Kidney tubule cell (primary cell): ENCODE measurements around the gene ACTRT3.
A peak's percentile ranks its signal among the peaks of the same experiment; 100 is the strongest.

Experiments used
- DNase-seq: peaks from one replicate; pipeline ENCODE4 v3.0.0-alpha.2; 2018; ENCODE audit warnings: low spot score

Gene ACTRT3

DNA sequence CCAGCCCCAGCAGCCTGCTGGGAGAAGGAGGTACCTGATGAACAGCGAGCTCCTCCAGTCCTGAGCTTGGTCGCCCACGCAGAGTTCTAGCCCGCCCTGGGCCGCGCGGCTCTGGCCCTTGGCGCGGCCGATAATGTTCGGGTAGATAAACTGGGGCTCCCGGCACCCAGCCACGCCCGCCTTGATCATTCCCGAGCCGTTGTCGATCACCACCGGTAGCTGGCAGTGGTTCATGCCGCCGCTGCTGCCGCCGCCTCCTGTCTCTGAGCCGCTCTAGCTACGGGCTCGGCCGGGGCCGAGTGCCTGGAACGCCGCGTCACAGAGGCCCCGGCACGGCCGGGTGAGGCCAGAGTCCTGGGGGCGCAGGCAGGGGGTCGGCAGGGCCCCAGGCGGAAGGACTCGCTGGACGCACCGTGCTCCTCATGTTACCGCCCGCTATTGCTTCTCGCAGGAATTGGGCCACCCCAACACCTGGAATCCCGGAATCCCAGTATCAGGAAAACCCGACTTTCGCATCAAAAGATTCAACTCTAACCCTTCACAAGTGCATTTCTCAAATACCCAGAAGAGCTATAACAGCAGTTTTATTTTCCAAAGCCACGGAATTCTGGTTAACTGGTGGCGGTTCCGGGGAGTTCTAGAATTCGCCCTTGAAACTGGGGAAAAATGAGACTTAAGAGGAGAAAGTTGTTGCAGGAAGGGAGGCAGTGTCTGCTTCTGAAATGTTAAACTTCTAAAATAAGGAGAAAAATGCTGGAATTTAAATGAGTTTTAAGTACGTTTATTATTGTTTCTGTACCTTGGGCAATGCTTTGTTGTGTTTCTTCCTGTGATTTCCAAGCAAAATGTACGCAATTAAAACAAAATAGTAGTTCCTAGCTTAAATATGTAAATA lies at the start of gene ACTRT3:
TSS of gene ACTRT3 (minus strand) at position 275 of the 895 bp plus-strand sequence. CDS start at position 234, 41 bp downstream.
- peak; percentile 75 for DNase-seq

DNA sequence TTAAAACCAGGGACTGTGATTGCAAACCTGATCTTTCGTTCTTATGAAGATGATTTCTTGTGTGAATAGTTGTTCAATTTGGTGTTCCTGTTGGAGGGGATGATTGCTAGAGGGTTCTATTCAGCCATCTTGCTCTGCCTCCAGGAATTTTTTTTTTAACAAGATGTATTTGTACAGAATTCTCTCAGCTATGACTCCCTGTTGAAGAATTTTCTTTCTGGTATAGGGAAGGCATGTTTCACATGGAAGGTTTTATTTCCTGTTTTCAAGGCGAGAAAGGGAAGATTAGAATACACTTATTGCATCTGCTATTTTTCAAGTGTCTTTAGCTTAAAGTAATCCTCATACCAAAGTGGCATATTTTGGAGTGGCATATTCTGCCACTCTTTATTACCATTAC lies 49.0 kb upstream of the ACTRT3 start:
- peak; percentile 72 for DNase-seq

DNA sequence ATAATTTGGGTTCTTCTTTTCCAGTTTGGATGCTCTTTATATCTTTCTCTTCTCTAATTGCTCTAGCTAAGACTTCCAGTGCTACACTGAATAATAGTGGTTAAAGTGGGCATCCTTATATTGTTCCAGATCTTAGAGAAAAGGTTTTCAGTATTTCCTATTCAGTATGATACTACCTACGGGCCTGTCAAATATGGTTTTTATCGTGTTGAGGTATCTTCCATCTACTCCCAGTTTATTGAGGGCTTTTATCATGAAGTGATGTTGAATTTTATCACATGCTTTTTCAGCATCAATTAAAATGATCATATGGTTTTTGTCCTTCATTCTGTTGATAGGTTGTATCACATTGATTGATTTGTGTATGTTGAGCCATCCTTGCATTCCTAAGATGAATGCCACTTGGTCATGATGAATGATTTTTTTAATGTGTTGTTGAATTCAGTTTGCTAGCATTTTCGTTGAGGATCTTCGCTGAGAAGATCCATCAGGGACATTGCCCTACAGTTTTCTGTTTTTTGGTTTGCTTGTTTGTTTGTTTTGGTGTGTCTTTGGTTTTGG lies 46.3 kb upstream of the ACTRT3 start:
- no peak for DNase-seq

DNA sequence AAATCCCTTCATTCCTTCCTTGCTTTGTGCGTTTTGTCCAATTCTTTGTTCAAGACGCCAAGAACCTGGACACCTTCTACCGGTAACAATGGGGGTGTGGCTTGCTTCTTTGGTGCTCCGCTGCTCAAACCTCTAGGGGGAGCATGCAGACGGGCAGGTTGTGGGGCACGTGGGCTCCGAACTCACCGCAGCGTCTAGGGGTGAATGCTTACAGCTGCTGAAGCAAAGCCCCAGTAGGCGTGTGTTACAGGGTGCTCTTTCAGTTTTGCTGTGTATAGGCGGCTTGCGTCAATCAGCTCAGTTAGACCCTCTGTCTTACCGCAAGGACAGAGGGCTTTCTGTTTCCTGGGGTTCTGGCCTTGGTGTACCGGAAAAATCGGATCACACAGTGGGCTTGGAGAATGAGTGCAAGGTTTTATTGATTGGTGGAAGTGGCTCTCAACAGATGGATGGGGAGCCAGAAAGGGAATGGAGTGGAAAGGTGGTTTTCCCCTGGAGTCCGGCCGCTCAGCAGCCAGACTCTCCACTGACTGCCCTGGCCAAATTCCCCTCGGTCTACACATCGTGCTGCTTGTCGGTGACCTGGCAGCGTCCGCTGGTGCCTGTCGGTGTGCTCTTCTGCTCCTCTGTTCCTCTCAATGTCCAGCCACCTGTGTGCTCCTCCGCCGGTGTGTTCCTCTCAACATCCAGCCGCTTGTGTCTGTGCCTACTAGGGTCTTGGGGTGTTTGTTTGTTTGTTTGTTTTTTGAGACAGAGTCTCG lies 44.6 kb upstream of the ACTRT3 start:
- peak; percentile 43 for DNase-seq

- DNase-seq: no peak
Measured at GRCh38 chr3:169813278-169813677, 43.9 kb upstream of the ACTRT3 start.

GRCh38 chr3:169812332-169813235 lies 43.2 kb upstream of the ACTRT3 start, which contains the start of the genes LRRC34 and LRRIQ4:
Gene LRRC34, minus strand, starts transcription at chr3:169812904. Its CDS starts 356 bp downstream, at chr3:169812548.
Gene LRRIQ4, plus strand, starts transcription at chr3:169812870. Its CDS starts 9,052 bp downstream, at chr3:169821922.
- DNase-seq: peak; percentile 86

DNA sequence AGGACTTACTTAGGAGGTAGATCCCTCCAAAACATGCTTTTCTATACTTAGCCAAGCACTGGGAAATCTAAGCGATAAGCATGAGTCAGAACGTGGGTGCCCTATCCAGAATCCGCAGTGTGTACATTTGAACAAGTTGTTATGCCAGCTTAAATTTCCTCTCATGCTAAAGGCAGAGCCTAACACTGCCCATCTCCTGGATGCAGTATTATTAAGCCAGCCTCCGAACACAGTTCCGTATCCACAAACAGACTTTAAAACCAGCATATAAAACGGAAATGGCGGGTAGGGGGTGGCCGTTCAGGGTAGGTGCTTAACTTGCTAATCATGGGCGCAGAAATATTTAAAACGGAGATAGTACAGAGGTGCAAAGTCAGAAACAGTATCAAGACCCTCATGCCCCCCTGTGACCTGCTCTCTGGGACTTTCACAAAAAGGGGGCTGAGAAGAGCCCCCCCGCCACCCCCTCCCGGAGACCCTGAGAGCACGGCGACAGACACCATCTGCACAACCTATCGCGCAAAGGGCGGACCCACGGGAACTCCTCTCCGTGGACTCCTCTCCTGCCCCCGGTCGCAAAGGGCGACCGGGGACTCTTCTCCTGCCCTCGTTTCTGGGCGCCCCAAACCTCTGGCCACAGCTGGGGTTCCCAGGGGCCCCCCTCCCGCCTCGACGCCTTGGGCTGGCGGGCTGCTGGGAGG lies 42.4 kb upstream of the ACTRT3 start:
- DNase-seq: peak; percentile 38

GRCh38 chr3:169809230-169809795 lies 40.0 kb upstream of the ACTRT3 start:
- DNase-seq: no peak

DNA sequence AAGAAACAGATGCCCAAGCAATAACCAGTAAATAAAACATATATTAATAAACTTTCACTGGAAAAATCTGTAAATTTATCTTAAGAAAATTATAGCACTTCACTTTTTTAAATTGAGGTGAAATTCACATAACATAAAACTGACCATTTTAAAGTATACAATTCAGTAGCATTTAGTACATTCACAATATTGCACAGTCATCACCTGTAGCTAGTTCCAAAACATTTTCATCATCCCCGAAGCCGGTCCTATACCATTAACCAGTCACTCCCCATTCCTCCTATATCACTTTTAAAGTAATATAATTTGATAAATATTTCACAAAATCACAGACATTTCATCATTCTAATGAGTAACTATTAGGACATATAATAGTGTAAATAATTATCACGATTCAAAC lies 35.3 kb upstream of the ACTRT3 start:
- DNase-seq: no peak

GRCh38 chr3:169792359-169792758 lies 23.0 kb upstream of the ACTRT3 start:
- DNase-seq: no peak

- peak; percentile 22 for DNase-seq
Measured at GRCh38 chr3:169790687-169791429, 21.5 kb upstream of the ACTRT3 start.

- DNase-seq: no peak
Measured at GRCh38 chr3:169790219-169790618, 20.9 kb upstream of the ACTRT3 start.

DNA sequence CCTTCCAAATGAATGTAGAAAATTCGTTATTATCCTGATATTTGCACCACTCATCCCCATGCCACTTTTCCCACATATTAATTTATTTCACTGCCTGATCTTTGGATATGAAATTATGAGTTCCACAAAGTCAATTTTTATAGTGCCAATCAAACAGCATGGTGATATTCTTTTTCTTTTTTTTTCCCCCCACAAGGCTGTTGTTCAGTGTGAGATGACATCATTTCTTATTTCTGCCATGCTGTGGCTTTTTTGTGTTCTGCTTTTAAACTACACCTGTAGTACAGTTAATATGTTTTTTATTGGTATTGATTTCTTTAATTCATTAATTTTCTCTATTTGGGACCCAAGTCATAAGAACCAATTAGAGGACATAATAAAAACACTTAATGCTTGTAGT lies 18.4 kb upstream of the ACTRT3 start:
- no peak for DNase-seq

DNA sequence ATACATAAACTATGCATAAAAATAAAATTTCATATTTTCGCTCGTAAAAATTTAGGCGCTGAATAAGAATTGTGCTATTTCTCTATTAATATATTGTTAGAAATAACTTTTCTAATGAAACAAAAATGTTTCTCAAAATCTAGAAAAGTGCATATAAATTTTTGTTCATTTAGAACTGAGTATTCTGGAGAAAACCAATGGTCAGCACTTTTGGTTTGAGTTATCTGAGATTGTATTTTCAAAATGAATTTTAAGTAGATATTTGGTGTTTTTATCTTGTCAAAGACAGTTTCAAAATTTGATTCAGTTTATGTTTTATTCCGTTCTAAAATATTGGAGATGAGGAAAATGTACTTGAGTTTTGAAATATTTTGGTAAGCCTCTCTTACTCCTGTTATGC lies 17.8 kb upstream of the ACTRT3 start:
- DNase-seq: no peak

DNA sequence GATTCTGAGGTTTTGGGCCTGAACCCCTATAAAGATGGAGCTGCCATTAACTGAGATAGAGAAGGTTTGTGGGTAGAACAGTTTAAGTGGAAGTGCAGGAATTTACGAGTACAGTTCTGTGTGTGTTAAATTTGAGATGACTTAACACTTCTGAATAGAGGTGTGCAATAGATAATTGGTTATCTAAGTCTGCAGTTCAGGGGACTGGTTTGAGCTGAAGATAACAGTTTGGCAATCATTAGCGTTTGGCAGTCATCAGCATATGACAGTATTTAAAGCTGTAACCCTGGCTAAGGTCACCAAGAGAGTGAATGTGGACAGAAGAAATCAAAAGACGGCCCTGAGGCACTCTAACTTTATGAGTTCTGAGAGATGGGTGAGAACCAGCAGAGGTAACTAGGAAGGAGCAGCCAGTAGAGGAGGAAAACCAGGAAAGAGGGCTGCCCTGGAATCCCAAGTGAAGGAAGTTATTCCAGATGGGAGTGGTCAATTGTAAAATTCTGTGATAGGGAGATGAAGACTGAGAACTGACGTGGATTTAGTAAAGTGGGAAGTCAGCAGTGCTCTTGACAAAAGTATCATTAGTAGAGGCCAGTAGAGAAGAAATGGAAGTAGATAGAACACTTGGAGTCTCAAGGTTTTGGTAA lies 12.0 kb upstream of the ACTRT3 start:
- DNase-seq: no peak

DNA sequence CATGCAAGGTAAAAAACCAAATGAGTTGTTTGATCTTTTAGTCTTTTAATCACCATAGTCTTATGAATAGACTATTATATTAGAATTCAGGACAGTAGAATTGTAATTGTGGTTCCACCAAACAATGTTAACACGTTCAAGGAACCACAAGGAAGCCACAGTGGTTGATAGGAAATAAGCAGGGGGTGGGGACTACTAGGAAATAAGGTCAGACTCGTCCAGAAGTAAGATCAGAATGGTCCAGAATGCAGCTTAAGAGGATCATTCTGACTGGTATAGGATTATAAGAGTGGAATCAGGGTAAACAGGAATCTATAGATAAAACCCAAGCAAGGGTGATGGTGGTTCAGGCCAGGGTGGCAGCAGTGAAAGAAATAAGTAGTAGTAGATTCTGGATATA lies 11.4 kb upstream of the ACTRT3 start:
- DNase-seq: no peak

DNA sequence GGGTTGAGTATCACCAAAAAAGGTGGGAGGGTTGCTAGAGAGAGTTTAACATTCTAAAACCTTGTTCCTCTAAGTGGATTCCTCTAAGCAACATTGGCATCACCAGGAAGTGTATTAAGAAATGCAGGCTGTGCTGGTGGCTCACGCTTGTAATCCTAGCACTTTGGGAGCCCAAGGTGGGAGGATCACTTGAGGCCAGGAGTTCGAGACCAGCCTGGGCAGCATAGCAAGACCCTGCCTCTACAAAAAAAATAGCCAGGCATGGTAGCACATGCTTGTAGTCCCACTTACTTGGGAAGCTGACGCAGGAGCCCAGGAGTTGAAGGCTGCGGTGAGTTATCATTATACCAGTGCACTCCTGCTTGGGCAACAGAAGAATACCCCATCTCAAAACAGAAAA lies 8.5 kb upstream of the ACTRT3 start:
- no peak for DNase-seq

DNA sequence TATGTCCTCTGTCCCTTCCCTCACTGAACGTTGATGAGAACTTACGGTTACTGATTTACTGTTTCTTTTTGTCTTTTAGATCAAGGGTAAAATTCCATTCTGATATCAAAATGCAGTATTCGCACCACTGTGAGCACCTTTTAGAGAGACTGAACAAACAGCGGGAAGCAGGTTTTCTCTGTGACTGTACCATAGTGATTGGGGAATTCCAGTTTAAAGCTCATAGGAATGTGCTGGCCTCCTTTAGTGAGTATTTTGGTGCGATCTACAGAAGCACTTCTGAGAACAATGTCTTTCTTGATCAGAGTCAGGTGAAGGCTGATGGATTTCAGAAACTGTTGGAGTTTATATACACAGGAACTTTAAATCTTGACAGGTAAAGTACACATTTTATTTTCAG lies 4.8 kb upstream of the ACTRT3 start:
- DNase-seq: peak; percentile 20
